HCT116 (cell line): ENCODE measurements around the gene G6PC3. TPM values are rescaled to one million over a fixed set of nuclear protein-coding genes. Genes with fewer than 3 reads are reported as not detected.

Source experiments
- ATAC-seq: fragments of 200-7000 bp; cut with Tn5 transposase; 2 replicates; pipeline ENCODE4 v1.9.1; 2020; ENCODE audit warnings: mild to moderate bottlenecking, moderate library complexity
- BruUV-seq: library from RNA; stranded (reverse); fragments of 400-500 nt; replicated peaks from 2 replicates; lab custom pipeline; 2021; lab: Mats Ljungman, UMichigan
- CTCF ChIA-PET: fragments of 300-600 bp; sonication (Branson Sonifier 250); formaldehyde crosslinking; loops from one replicate; lab custom pipeline; 2021; ENCODE audit warnings: antibody characterized with exemption; lab: Charles Lee
- POLR2A ChIA-PET: fragments of 300-600, 350-600 bp; sonication (Branson Sonifier 250); formaldehyde crosslinking; loops from one replicate; lab custom pipeline; 2021; ENCODE audit warnings: antibody characterized with exemption; lab: Charles Lee
- RAD21 ChIA-PET, 2 experiments: fragments of 300-600 bp; sonication (Branson Sonifier 250); formaldehyde crosslinking; loops; one replicate each; lab custom pipeline; 2023; ENCODE audit warnings: low total read pairs in 2 of 2; ENCODE audit not compliant: uncharacterized antibody in 2 of 2, unreplicated experiment in 2 of 2, low non-redundant PET in 1 of 2; lab: Charles Lee
- DNase-seq: peaks from one replicate; pipeline ENCODE4 v3.0.0-alpha.2; 2010; ENCODE audit warnings: low read depth, low spot score
- H2AFZ ChIP-seq: fragments of 200-600 bp; shearing (Covaris generic), sonication (generic); 2 replicates; pipeline ENCODE4 v1.6.1; 2017; ENCODE audit warnings: low read depth, mixed run types, mixed read lengths, antibody characterized with exemption, low read length; ENCODE audit not compliant: poor library complexity, severe bottlenecking
- H3K27ac ChIP-seq: 2 replicates; pipeline ENCODE4 v1.5.1; 2012; ENCODE audit warnings: low read depth, low read length
- H3K27me3 ChIP-seq: fragments of 200-600 bp; sonication (generic); 2 replicates; pipeline ENCODE4 v1.6.1; 2016; ENCODE audit warnings: mixed run types, low read length, mixed read lengths; ENCODE audit not compliant: insufficient read depth
- H3K36me3 ChIP-seq, 2 experiments: fragments of 200-500 bp in 1 of 2; fragments of 200-600 bp in 1 of 2; sonication (Bioruptor generic) in 1 of 2; sonication (generic) in 1 of 2; 2 replicates each; pipeline versions ENCODE4 v1.5.1 to v1.6.1; 2014 to 2016; ENCODE audit warnings: low read length in 2 of 2, inconsistent platforms in 1 of 2, mixed read lengths in 1 of 2, mixed run types in 1 of 2; ENCODE audit not compliant: insufficient read depth in 2 of 2, control insufficient read depth in 1 of 2
- H3K4me1 ChIP-seq, 2 experiments: fragments of 200-600 bp in 1 of 2; sonication (generic) in 1 of 2; 2 replicates each; pipeline versions ENCODE4 v1.5.1 to v1.6.1; 2012 to 2017; ENCODE audit warnings: low read length in 2 of 2, inconsistent platforms in 1 of 2, mild to moderate bottlenecking in 1 of 2, mixed read lengths in 1 of 2, mixed run types in 1 of 2, moderate library complexity in 1 of 2; ENCODE audit not compliant: insufficient read depth in 2 of 2, control insufficient read depth in 1 of 2
- H3K4me2 ChIP-seq: fragments of 200-600 bp; sonication (generic); 2 replicates; pipeline ENCODE4 v1.6.1; 2017; ENCODE audit warnings: mixed run types, low read length, mixed read lengths
- H3K4me3 ChIP-seq, 2 experiments: fragments of 200-600 bp in 1 of 2; sonication (generic) in 1 of 2; replicated peaks in 1 of 2; 2 replicates each; pipeline ENCODE4 v1.5.1; 2011 to 2016; ENCODE audit warnings: low read length in 2 of 2, control low read depth in 1 of 2, low read depth in 1 of 2, mild to moderate bottlenecking in 1 of 2, mixed read lengths in 1 of 2, mixed run types in 1 of 2
- H3K79me2 ChIP-seq: fragments of 200-600 bp; sonication (generic); 2 replicates; pipeline ENCODE4 v1.6.1; 2017; ENCODE audit warnings: mild to moderate bottlenecking, mixed run types, low read length, moderate library complexity, mixed read lengths; ENCODE audit not compliant: insufficient read depth
- H3K9ac ChIP-seq: fragments of 200-600 bp; sonication (generic); 2 replicates; pipeline ENCODE4 v1.6.1; 2016; ENCODE audit warnings: low read length, mixed read lengths
- H3K9me2 ChIP-seq: fragments of 200-600 bp; sonication (generic), shearing (Covaris generic); 2 replicates; pipeline ENCODE4 v1.6.1; 2017; ENCODE audit warnings: mixed run types, mild to moderate bottlenecking, moderate library complexity; ENCODE audit not compliant: insufficient read depth
- H3K9me3 ChIP-seq, 2 experiments: fragments of 200-500 bp in 1 of 2; fragments of 200-600 bp in 1 of 2; sonication (Bioruptor generic) in 1 of 2; sonication (generic) in 1 of 2; 2 replicates each; pipeline ENCODE4 v1.6.1; 2014 to 2017; ENCODE audit warnings: low read length in 2 of 2, mixed read lengths in 2 of 2, inconsistent platforms in 1 of 2, low read depth in 1 of 2, mild to moderate bottlenecking in 1 of 2, mixed run types in 1 of 2, moderate library complexity in 1 of 2; ENCODE audit not compliant: control insufficient read depth in 1 of 2, insufficient read depth in 1 of 2
- H4K20me1 ChIP-seq: fragments of 200-600 bp; sonication (generic), shearing (Covaris generic); 2 replicates; pipeline ENCODE4 v1.6.1; 2017; ENCODE audit warnings: mixed run types, mild to moderate bottlenecking, moderate library complexity; ENCODE audit not compliant: insufficient read depth
- CBX3 ChIP-seq: IDR thresholded peaks from 2 replicates; pipeline ENCODE4 v1.6.1; 2012; ENCODE audit warnings: low read depth
- CEBPB ChIP-seq: IDR thresholded peaks from 2 replicates; pipeline ENCODE4 v1.6.1; 2012; ENCODE audit warnings: low read depth
- EGR1 ChIP-seq: IDR thresholded peaks from 2 replicates; pipeline ENCODE4 v1.6.1; 2012; ENCODE audit warnings: low read depth
- EZH2 ChIP-seq: fragments of 200-600 bp; sonication (generic); IDR thresholded peaks from 2 replicates; pipeline ENCODE4 v1.6.1; 2017; ENCODE audit warnings: antibody characterized with exemption, mixed run types
- EZH2phosphoT487 ChIP-seq: fragments of 200-600 bp; IDR thresholded peaks from 2 replicates; pipeline ENCODE4 v1.6.1; 2018; ENCODE audit warnings: antibody characterized with exemption, borderline replicate concordance
- JUND ChIP-seq: IDR thresholded peaks from 2 replicates; pipeline ENCODE4 v1.6.1; 2012
- SP1 ChIP-seq: IDR thresholded peaks from 2 replicates; pipeline ENCODE4 v1.6.1; 2012; ENCODE audit warnings: low read depth
- SRF ChIP-seq: IDR thresholded peaks from 2 replicates; pipeline ENCODE4 v1.6.1; 2012; ENCODE audit warnings: low read depth
- TCF7L2 ChIP-seq: IDR thresholded peaks from 2 replicates; pipeline ENCODE4 v1.7.0; 2011; ENCODE audit warnings: borderline replicate concordance, inconsistent platforms; ENCODE audit not compliant: insufficient read depth, insufficient read length; ENCODE audit errors: extremely low read depth
- YY1 ChIP-seq: IDR thresholded peaks from 2 replicates; pipeline ENCODE4 v1.6.1; 2011; ENCODE audit warnings: low read length, low read depth, moderate library complexity, mild to moderate bottlenecking; ENCODE audit not compliant: insufficient replicate concordance; ENCODE audit errors: extremely low read depth
- ZBTB33 ChIP-seq: IDR thresholded peaks from 2 replicates; pipeline ENCODE4 v1.6.1; 2011; ENCODE audit warnings: mild to moderate bottlenecking, low read length, moderate library complexity; ENCODE audit not compliant: insufficient replicate concordance; ENCODE audit errors: extremely low read depth
- ZFX ChIP-seq: fragments of 450-650 bp; IDR thresholded peaks from 2 replicates; pipeline ENCODE4 v1.6.1; 2017
- ZNF274 ChIP-seq: fragments of 200-500 bp; sonication (Bioruptor generic); IDR thresholded peaks from 2 replicates; pipeline ENCODE4 v1.6.1; 2014; ENCODE audit warnings: mild to moderate bottlenecking, low read depth, low read length, inconsistent platforms
- intact Hi-C: fragments of 100-400 bp; cut with micrococcal nuclease; formaldehyde crosslinking; loops from 2 replicates; pipeline ENCODE4 v1.10.0; 2022
- total RNA-seq: library from RNA; stranded (reverse); gene quantifications from one replicate; pipeline ENCODE4 v1.2.1, GENCODE V29; 2021; ENCODE audit not compliant: unreplicated experiment

Gene G6PC3
- total RNA-seq, 1 experiment from 2014 or later, result 50.6 TPM

GRCh38 chr17:44079877-44080821, 9.6 kb downstream of the G6PC3 start:
- Histone ChIP-seq H4K20me1 (no peaks in the 10 kb centered on the region), H3K4me2 (no peak overlapping the region), H3K9me2 (no peaks in the 10 kb centered on the region), H3K4me1 (peaks cover 15 to 31% of the 10 kb centered on the region in 2 experiments), H3K9me3 (no peaks in the 10 kb centered on the region), H3K27ac (no peak overlapping the region), H3K36me3 (peaks cover 6 to 14% of the 10 kb centered on the region in 2 experiments; a peak in 2 of 4 replicates), H2AFZ (no peak overlapping the region), H3K9ac (no peak overlapping the region), H3K4me3 (no peak overlapping the region), H3K79me2 (no peaks in the 10 kb centered on the region), H3K27me3 (no peaks in the 10 kb centered on the region)
- ChIA-PET RAD21 (no interaction called here), CTCF (no interaction called here), POLR2A (no interaction called here)
- ATAC-seq, result no peak
- DNase-seq, result no peak
- BruUV-seq, result no TSS peak
- intact Hi-C loops, result loop anchor here (5.0 kb wide), 1 partner anchor 37 kb away; no protein-coding TSS in a partner anchor
- TF ChIP-seq CEBPB (no peak), ZFX (no peak), EZH2phosphoT487 (no peak), ZNF274 (no peak), SRF (no peak), TCF7L2 (no peak), YY1 (no peak), SP1 (no peak), CBX3 (no peak), JUND (no peak), EGR1 (no peak), ZBTB33 (no peak), EZH2 (no peak)
